Erythroblast (primary cell): Measurements from ENCODE around the gene RGS7.
"Not testable (repeated sequence)": the region's sequence is repeated elsewhere in the genome, so short reads cannot be mapped to it uniquely, and the experiment has no call there.

Experiments used
- DNase-seq, 2 experiments: peaks; one replicate each; lab custom pipeline; 2025; lab: John Stamatoyannopoulos, UW
- GATA1 ChIP-seq: IDR thresholded peaks from 2 replicates; pipeline ENCODE4 v1.6.1; 2011; ENCODE audit warnings: low read depth, mild to moderate bottlenecking, control low read depth, low read length, moderate library complexity
- POLR2A ChIP-seq: IDR thresholded peaks from 2 replicates; pipeline ENCODE4 v1.6.1; 2011; ENCODE audit warnings: mild to moderate bottlenecking, low read length

RGS7 gene

GRCh38 chr1:241317676-241318075, 39.3 kb downstream of the RGS7 start:
- no peak for DNase-seq
- TF ChIP-seq GATA1 (no peak), POLR2A (no peak)

GRCh38 chr1:241316372-241316771, 40.6 kb downstream of the RGS7 start:
- DNase-seq: no peak
- TF ChIP-seq POLR2A (no peak), GATA1 (no peak)

- no peak for DNase-seq
- no peak for TF ChIP-seq GATA1
- no peak for TF ChIP-seq POLR2A
Measured at GRCh38 chr1:241311056-241311746, 45.8 kb downstream of the RGS7 start.

- DNase-seq: no peak
- TF ChIP-seq GATA1 (no peak), POLR2A (no peak)
Measured at GRCh38 chr1:241310451-241310850, 46.6 kb downstream of the RGS7 start.

GRCh38 chr1:241309651-241310050, 47.4 kb downstream of the RGS7 start:
- TF ChIP-seq GATA1 (no peak), POLR2A (no peak)
- DNase-seq: no peak

- TF ChIP-seq POLR2A (no peak), GATA1 (no peak)
Measured at GRCh38 chr1:241308471-241308870, 48.5 kb downstream of the RGS7 start.

GRCh38 chr1:241308011-241308410, 49.0 kb downstream of the RGS7 start:
- TF ChIP-seq POLR2A (no peak), GATA1 (no peak)
- no peak for DNase-seq

More at GRCh38 chr1:241308471-241308870, 48.5 kb downstream of the RGS7 start:
- DNase-seq: no peak

- no peak for TF ChIP-seq POLR2A
- TF ChIP-seq GATA1: no peak
- DNase-seq: no peak
Measured at GRCh38 chr1:241306125-241306790, 50.7 kb downstream of the RGS7 start.

GRCh38 chr1:241302024-241302423, 55.0 kb downstream of the RGS7 start:
- DNase-seq: not testable (repeated sequence)

- no peak for TF ChIP-seq GATA1
- TF ChIP-seq POLR2A: no peak
- DNase-seq: no peak
Measured at GRCh38 chr1:241299347-241299746, 57.7 kb downstream of the RGS7 start.

- TF ChIP-seq POLR2A (no peak), GATA1 (no peak)
- DNase-seq: no peak
Measured at GRCh38 chr1:241292973-241293372, 64.0 kb downstream of the RGS7 start.

- DNase-seq: not testable (repeated sequence)
Measured at GRCh38 chr1:241291548-241291947, 65.5 kb downstream of the RGS7 start.

GRCh38 chr1:241286486-241286885, 70.5 kb downstream of the RGS7 start:
- no peak for TF ChIP-seq POLR2A
- TF ChIP-seq GATA1: no peak
- no peak for DNase-seq

- TF ChIP-seq GATA1 (no peak), POLR2A (no peak)
- DNase-seq: no peak
Measured at GRCh38 chr1:241276391-241276790, 80.6 kb downstream of the RGS7 start.

- TF ChIP-seq POLR2A (no peak), GATA1 (no peak)
Measured at GRCh38 chr1:241275981-241276380, 81.0 kb downstream of the RGS7 start.

GRCh38 chr1:241275226-241275625, 81.8 kb downstream of the RGS7 start:
- TF ChIP-seq GATA1: no peak
- TF ChIP-seq POLR2A: no peak
- no peak for DNase-seq

More at GRCh38 chr1:241275981-241276380, 81.0 kb downstream of the RGS7 start:
- no peak for DNase-seq
